ENCODE results near the gene MCF2L2. TPM values are rescaled to one million over a fixed set of nuclear protein-coding genes. Genes with fewer than 3 reads are reported as not detected.

The MCF2L2 gene
- total RNA-seq, 4 donors from 2014 or later: 0.13 to 0.49 (median 0.22) TPM; not detected in 1

DNA sequence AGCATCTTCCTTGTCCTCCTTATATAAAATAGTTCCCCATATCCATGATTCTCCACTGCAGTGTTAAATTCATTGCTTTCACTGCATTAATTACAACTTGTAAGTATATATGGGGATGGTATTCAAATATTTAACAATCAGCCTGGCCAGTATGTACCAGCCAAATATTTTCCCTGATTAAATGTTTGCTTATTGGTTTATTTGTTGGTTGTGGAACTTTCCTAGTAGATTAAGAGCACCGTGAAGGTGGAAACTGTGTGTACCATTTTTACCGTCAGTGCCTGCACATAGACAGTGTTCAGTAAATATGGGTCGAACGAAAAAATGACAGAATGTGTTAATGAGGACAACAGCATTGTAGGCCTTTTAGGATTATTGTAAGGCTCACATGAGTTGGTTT is 272.9 kb downstream of the MCF2L2 start:
- Histone ChIP-seq H3K4me3 (replicated peaks in 1 of 3) (no peak overlapping the region), H3K36me3 (no peaks in the 10 kb centered on the region), H3K9me3 (no peaks in the 10 kb centered on the region), H3K27ac (no peak overlapping the region), H3K4me1 (no peaks in the 10 kb centered on the region), H3K27me3 (no peaks in the 10 kb centered on the region)
- no peak for DNase-seq
- intact Hi-C loops (cut with DNase I): no loop called here
- TF ChIP-seq, protein P1, sequence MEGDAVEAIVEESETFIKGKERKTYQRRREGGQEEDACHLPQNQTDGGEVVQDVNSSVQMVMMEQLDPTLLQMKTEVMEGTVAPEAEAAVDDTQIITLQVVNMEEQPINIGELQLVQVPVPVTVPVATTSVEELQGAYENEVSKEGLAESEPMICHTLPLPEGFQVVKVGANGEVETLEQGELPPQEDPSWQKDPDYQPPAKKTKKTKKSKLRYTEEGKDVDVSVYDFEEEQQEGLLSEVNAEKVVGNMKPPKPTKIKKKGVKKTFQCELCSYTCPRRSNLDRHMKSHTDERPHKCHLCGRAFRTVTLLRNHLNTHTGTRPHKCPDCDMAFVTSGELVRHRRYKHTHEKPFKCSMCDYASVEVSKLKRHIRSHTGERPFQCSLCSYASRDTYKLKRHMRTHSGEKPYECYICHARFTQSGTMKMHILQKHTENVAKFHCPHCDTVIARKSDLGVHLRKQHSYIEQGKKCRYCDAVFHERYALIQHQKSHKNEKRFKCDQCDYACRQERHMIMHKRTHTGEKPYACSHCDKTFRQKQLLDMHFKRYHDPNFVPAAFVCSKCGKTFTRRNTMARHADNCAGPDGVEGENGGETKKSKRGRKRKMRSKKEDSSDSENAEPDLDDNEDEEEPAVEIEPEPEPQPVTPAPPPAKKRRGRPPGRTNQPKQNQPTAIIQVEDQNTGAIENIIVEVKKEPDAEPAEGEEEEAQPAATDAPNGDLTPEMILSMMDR (IDR thresholded peaks at IDR 0.05): no peak
- TF ChIP-seq POLR2A (IDR thresholded peaks at IDR 0.05): no peak
- WGBS, 2 donors: 90% methylated on average over 4 of the region's 4 CpGs

DNA sequence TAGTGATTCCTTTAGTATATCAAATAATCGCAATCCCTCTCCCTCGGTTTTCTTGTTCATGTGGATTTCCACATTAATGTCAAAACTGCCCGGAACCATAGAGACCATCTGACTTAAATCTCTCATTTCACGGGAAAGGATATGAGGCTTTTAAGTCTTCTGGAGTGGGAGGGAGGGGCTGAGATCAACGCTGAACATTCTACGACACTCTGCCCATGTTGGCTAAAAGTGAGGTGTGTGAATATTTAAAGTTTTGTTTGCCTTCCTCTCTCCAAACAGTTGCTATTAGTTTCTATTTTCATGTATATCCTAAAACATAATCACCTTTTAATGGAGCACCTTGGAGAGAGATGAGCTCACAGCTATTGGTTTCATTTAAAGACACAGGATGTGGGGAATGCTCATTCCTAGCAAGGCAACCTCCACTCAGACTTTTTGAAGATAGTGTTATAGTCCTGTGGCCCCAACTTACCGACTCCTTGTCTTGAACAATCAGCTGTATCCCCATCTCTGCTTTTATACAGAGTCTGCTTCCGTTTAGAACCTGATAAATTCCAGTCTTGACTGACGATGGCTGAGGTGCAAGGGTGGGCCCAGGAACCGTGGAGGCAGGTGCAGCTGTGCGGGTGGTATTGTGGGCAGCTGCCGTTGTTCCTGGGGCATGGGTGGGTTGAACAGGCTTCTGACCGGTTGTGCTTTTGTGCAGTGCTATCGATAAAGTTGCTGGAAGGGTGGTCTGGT is 275.0 kb downstream of the MCF2L2 start:
- no peaks in the 10 kb centered on the region for H3K27me3 ChIP-seq
- H3K4me3 ChIP-seq (replicated peaks in 1 of 3): no peak overlapping the region
- no peak for DNase-seq
- no peaks in the 10 kb centered on the region for H3K4me1 ChIP-seq
- 81 to 86% methylated on average over 14 of the region's 14 CpGs for WGBS, 2 donors
- no peaks in the 10 kb centered on the region for H3K9me3 ChIP-seq
- TF ChIP-seq POLR2A (IDR thresholded peaks at IDR 0.05): no peak
- TF ChIP-seq, protein P1 (IDR thresholded peaks at IDR 0.05): no peak
- no peaks in the 10 kb centered on the region for H3K36me3 ChIP-seq
- intact Hi-C loops (cut with DNase I): no loop called here
- H3K27ac ChIP-seq: no peak overlapping the region

DNA sequence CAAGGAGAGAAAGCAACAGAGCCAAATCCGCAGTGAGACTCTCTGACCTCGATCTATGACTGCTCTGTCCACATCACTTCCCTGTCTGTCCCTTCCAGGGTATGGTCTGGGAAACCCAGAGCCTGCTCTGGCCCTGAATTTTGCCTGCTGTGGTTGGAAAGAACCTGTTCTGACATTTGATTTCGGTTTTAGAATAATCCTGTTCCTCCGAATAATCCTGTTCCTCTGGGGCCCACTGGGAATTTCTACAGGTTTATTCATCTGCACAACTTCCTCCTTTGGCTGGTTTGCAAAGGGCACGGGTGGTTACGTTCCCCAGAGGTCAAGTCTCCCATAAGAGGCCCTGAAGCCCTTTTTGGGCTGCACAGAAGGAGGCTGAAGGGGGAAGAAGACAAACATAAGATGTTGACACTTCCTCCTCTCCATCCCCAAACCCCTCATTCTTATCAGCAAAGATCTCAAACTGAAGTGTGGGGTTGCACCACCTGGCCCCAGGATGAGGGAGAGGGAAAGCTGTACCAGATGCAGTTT is 276.5 kb downstream of the MCF2L2 start:
- WGBS, 2 donors: 41 to 54% methylated on average over 6 of the region's 6 CpGs
- no peaks in the 10 kb centered on the region for H3K36me3 ChIP-seq
- H3K4me3 ChIP-seq (replicated peaks in 1 of 3): no peak overlapping the region
- no peak for DNase-seq
- no peaks in the 10 kb centered on the region for H3K9me3 ChIP-seq
- TF ChIP-seq POLR2A (IDR thresholded peaks at IDR 0.05): no peak
- TF ChIP-seq, protein P1 (IDR thresholded peaks at IDR 0.05): no peak
- no peaks in the 10 kb centered on the region for H3K27me3 ChIP-seq
- no peak overlapping the region for H3K27ac ChIP-seq
- H3K4me1 ChIP-seq: no peaks in the 10 kb centered on the region
- intact Hi-C loops (cut with DNase I): no loop called here

DNA sequence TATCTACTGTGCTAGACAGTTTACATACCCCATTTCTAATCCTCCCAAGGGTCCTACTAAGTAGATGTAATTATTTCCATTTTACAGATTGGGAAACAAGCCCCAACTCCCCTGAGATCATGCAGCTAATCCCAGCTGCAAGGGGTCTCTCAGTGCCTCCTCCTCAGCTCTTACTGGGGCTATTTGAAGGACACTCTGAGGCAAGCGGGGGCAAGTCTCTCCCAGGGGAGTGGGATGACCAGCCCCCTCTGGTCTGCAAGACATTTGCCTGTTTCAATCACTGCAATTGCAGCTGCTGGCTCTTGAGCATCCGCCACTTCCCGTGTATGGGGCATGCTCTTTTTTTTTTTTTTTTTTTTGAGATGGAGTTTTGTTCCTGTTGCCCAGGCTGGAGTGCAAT is 277.3 kb downstream of the MCF2L2 start:
- TF ChIP-seq, protein P1 (IDR thresholded peaks at IDR 0.05): no peak
- no peak for TF ChIP-seq POLR2A (IDR thresholded peaks at IDR 0.05)
- Histone ChIP-seq H3K36me3 (no peaks in the 10 kb centered on the region), H3K9me3 (no peaks in the 10 kb centered on the region), H3K4me1 (no peaks in the 10 kb centered on the region), H3K4me3 (replicated peaks in 1 of 3) (no peak overlapping the region), H3K27ac (no peak overlapping the region), H3K27me3 (no peaks in the 10 kb centered on the region)
- 93 to 95% methylated on average over 3 of the region's 3 CpGs for WGBS, 2 donors
- DNase-seq: no peak
- intact Hi-C loops (cut with DNase I): no loop called here

All from thyroid gland (tissue), 4 donors.